Loucy (cell line): Measurements from ENCODE around the gene TAF1B.

Source experiments
- H2AFZ ChIP-seq: fragments of 200-600 bp; sonication (generic); 2 replicates; pipeline ENCODE4 v1.6.0; 2016; ENCODE audit warnings: antibody characterized with exemption, mild to moderate bottlenecking, low read length, moderate library complexity
- H3F3A ChIP-seq: fragments of 200-600 bp; 2 replicates; pipeline ENCODE4 v1.6.0; 2016; ENCODE audit warnings: antibody characterized with exemption, low read depth, mild to moderate bottlenecking
- H3K27me3 ChIP-seq: fragments of 200-600 bp; sonication (generic); 2 replicates; pipeline ENCODE4 v1.6.1; 2014; ENCODE audit warnings: low read length, mild to moderate bottlenecking; ENCODE audit not compliant: insufficient read depth, poor library complexity, severe bottlenecking
- H3K36me3 ChIP-seq: fragments of 200-600 bp; sonication (generic); 2 replicates; pipeline ENCODE4 v1.6.1; 2016; ENCODE audit warnings: low read length; ENCODE audit not compliant: insufficient read depth
- H3K4me1 ChIP-seq: fragments of 200-600 bp; sonication (generic); 2 replicates; pipeline ENCODE4 v1.5.1; 2014; ENCODE audit warnings: low read length, mild to moderate bottlenecking; ENCODE audit not compliant: insufficient read depth, poor library complexity, severe bottlenecking
- H3K4me2 ChIP-seq: fragments of 200-600 bp; sonication (generic); 2 replicates; pipeline ENCODE4 v1.6.0; 2014; ENCODE audit warnings: antibody characterized with exemption, low read length, low read depth, mild to moderate bottlenecking; ENCODE audit not compliant: poor library complexity, severe bottlenecking
- H3K4me3 ChIP-seq: fragments of 200-600 bp; sonication (generic); 2 replicates; pipeline ENCODE4 v1.5.1; 2014; ENCODE audit warnings: low read length, mild to moderate bottlenecking, mixed read lengths; ENCODE audit not compliant: poor library complexity, severe bottlenecking
- H3K79me2 ChIP-seq: fragments of 200-600 bp; sonication (generic); 2 replicates; pipeline ENCODE4 v1.6.1; 2014; ENCODE audit warnings: low read length; ENCODE audit not compliant: insufficient read depth
- H3K9ac ChIP-seq: fragments of 200-600 bp; sonication (generic); 2 replicates; pipeline ENCODE4 v1.6.0; 2014; ENCODE audit warnings: mild to moderate bottlenecking, low read depth, low read length, moderate library complexity; ENCODE audit not compliant: poor library complexity, severe bottlenecking
- H3K9me2 ChIP-seq: fragments of 200-600 bp; sonication (generic); replicated peaks from 2 replicates; pipeline ENCODE4 v1.6.1; 2016; ENCODE audit warnings: low read depth, low read length, mixed read lengths
- H3K9me3 ChIP-seq: fragments of 200-600 bp; sonication (generic); 2 replicates; pipeline ENCODE4 v1.6.1; 2014; ENCODE audit warnings: mild to moderate bottlenecking, antibody characterized with exemption, low read length, low read depth; ENCODE audit not compliant: insufficient read depth
- H4K20me1 ChIP-seq: fragments of 200-600 bp; sonication (generic); 2 replicates; pipeline ENCODE4 v1.6.0; 2014; ENCODE audit warnings: antibody characterized with exemption, low read length, mild to moderate bottlenecking; ENCODE audit not compliant: insufficient read depth, poor library complexity, severe bottlenecking
- CTCF ChIP-seq: fragments of 200-600 bp; sonication (generic); conservative IDR thresholded peaks from 2 replicates; pipeline ENCODE4 v1.5.1; 2014; ENCODE audit warnings: mild to moderate bottlenecking, antibody characterized with exemption, low read length
- EZH2phosphoT487 ChIP-seq: fragments of 200-600 bp; IDR thresholded peaks from 2 replicates; pipeline ENCODE4 v1.6.1; 2018; ENCODE audit warnings: antibody characterized with exemption, mild to moderate bottlenecking, moderate library complexity, borderline replicate concordance

The TAF1B gene

GRCh38 chr2:9807056-9807455, 36.2 kb upstream of the TAF1B start:
- Histone ChIP-seq H3K4me1 (no peaks in the 10 kb centered on the region), H3K36me3 (no peaks in the 10 kb centered on the region), H3K9me3 (no peaks in the 10 kb centered on the region), H3K4me3 (no peak overlapping the region), H3F3A (no peaks in the 10 kb centered on the region), H4K20me1 (no peaks in the 10 kb centered on the region), H3K4me2 (no peak overlapping the region), H3K9me2 (no peaks in the 10 kb centered on the region), H3K9ac (no peak overlapping the region), H3K79me2 (no peaks in the 10 kb centered on the region), H2AFZ (no peak overlapping the region), H3K27me3 (no peaks in the 10 kb centered on the region)
- TF ChIP-seq EZH2phosphoT487 (no peak), CTCF (no peak)

- Histone ChIP-seq H4K20me1 (no peaks in the 10 kb centered on the region), H3K27me3 (no peaks in the 10 kb centered on the region), H3K9me2 (no peaks in the 10 kb centered on the region), H3F3A (no peaks in the 10 kb centered on the region), H3K4me1 (no peaks in the 10 kb centered on the region), H3K9ac (no peak overlapping the region), H2AFZ (no peak overlapping the region), H3K36me3 (no peaks in the 10 kb centered on the region), H3K79me2 (no peaks in the 10 kb centered on the region), H3K4me2 (no peak overlapping the region), H3K4me3 (no peak overlapping the region), H3K9me3 (no peaks in the 10 kb centered on the region)
- no peak for TF ChIP-seq EZH2phosphoT487
- no peak for TF ChIP-seq CTCF
Observed at GRCh38 chr2:9807555-9808305, 35.5 kb upstream of the TAF1B start.

GRCh38 chr2:9808334-9809063, 34.8 kb upstream of the TAF1B start:
- TF ChIP-seq CTCF: no peak
- TF ChIP-seq EZH2phosphoT487: no peak
- no peaks in the 10 kb centered on the region for H3K79me2 ChIP-seq
- H3K36me3 ChIP-seq: no peaks in the 10 kb centered on the region
- no peaks in the 10 kb centered on the region for H3K9me3 ChIP-seq
- no peak overlapping the region for H3K9ac ChIP-seq
- no peaks in the 10 kb centered on the region for H3K4me1 ChIP-seq
- no peaks in the 10 kb centered on the region for H3K9me2 ChIP-seq
- no peak overlapping the region for H2AFZ ChIP-seq
- H3F3A ChIP-seq: no peaks in the 10 kb centered on the region
- no peak overlapping the region for H3K4me3 ChIP-seq
- H4K20me1 ChIP-seq: no peaks in the 10 kb centered on the region
- H3K27me3 ChIP-seq: no peaks in the 10 kb centered on the region
- no peak overlapping the region for H3K4me2 ChIP-seq
